LNCAP (cell line): ENCODE data around the gene PYGB.

ENCODE experiments used
- TF ChIP-seq, protein P1 (sequence below): fragments of 450-650 bp; IDR thresholded peaks from 2 replicates; pipeline ENCODE4 v1.5.1; 2017; ENCODE audit warnings: mild to moderate bottlenecking

PYGB gene

DNA sequence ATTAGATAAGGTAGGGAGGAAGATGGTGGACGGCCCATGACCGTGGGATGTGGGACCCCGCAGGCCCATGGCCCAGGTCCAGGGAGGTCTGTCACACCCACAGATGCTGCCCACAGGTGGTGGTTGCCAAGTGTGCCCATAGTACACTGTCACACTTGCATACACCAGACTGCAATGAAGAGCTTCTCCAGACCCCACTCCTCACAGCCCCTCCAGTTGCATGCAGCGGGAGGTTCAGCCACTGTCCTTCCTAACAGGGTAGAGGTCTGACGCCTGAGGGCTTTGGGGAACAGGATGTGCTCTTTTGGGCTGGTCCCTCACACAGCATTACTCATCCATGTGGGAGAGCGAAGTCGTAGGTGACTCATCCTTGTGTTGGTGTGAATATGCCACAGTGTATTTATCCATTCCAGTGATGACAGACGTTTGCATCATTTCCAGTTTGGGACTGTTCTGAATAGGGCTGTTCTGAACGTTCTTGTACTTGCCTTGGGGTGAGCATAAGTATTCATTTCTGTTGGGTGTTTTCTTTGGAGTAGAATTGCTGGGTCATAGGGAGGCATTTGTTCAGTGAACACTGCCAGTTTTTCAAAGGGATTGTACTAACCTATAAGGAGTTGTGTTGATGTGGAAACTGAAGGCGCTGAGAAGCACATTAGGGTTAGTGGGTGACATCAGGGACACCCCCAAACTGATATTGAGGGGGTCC, 10.1 kb upstream of the PYGB start:
- TF ChIP-seq, protein P1, sequence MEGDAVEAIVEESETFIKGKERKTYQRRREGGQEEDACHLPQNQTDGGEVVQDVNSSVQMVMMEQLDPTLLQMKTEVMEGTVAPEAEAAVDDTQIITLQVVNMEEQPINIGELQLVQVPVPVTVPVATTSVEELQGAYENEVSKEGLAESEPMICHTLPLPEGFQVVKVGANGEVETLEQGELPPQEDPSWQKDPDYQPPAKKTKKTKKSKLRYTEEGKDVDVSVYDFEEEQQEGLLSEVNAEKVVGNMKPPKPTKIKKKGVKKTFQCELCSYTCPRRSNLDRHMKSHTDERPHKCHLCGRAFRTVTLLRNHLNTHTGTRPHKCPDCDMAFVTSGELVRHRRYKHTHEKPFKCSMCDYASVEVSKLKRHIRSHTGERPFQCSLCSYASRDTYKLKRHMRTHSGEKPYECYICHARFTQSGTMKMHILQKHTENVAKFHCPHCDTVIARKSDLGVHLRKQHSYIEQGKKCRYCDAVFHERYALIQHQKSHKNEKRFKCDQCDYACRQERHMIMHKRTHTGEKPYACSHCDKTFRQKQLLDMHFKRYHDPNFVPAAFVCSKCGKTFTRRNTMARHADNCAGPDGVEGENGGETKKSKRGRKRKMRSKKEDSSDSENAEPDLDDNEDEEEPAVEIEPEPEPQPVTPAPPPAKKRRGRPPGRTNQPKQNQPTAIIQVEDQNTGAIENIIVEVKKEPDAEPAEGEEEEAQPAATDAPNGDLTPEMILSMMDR = no peak

DNA sequence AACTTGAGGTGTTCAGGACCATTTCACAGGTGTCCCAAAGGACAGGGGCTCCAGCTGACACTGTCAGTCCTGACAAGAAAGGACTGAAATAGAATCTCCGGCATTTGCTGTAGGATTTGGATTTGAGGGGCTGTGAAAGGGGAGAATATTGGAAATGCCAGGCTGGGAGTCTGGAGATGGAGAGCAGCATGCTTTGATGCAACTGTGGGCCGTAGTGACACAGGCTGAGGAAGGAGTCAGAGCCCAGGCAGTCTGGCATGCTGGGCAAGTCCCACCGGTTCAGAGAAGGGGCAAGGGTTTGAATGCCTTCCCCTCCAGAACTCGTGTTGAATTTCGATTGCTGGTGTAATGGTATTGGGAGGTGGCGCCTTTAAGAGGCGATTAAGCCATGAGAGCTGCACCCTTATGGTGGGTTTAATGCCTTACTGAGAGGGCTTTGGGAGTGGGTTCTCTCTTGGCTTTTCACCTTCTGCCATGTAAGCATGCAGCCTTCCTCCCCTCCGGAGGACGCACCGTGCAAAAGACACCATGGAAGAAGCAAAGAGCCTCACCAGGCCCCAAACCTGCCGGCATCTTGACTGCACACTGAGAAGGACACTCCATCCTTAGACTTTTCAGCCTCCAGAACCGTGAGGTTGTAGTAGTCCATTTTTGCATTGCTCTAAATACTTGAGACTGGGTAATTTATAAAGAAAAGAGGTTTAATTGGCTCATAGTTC, 9.4 kb upstream of the PYGB start:
- TF ChIP-seq, protein P1 = no peak

DNA sequence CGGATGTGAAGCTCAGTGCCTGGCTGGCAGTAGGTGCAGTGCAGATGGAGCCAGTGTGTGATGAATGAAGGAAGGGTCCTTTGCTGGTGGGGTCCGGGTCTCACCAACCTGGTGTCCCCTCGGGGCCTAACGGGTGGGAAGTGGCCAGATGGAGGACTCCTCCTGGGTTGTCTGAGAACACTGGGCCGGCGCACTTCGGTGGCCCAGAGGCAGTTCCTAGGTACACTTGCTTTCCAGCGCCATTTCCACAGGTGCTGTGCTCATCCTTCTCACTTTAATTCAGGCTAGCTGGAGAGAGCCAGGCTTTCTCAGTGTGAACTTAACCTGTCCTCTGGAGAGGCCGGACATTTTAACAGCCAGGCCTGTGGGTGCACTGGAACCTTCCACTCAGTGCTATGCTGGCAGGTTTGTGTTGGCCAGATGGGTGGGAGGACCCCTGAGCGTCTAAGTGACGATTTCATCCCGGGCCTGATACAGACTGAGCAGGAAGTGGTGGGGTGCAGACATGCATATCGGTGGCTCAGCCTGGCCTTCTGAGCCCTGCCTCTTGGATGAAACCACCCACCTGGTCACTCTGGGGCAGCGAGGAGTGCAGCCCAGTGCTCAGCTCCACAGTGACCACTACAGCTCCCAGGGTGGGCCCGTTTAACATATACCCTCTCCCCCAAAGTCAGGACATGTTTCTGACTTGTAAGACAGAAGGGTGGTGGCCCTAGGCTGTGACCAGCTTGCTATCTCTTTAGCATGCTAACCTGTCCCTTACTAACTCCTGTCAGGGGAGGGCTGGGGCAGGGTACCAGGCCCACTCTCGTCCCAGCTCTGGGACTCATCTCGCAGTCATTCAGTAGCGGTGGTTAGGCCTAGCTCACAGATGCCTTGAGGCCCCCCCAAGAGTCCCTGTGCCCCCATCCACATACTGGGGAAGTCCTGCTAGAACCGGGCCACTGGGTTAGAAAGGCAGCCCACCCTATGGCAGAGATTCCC, 8.2 kb upstream of the PYGB start:
- TF ChIP-seq, protein P1 = no peak

DNA sequence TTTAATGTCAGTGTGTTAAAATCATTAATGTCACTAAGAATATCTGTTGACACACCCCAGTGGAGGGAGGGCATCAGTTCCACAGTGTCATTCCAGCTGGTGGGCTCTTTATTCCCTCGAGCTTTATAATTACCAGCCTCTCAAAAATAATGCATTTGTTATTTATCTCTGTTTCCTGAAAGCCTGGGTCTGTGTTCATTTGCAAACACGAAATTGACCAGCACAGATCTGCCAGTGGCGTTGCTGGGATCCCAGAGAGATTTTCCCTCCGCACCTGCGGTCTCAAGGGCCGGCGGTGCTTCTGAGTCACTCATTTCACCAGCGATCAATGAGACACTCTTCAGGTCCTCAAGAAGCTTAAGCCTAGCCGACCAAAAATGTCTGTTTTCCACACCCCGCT, 5.7 kb upstream of the PYGB start:
- TF ChIP-seq, protein P1 = no peak

DNA sequence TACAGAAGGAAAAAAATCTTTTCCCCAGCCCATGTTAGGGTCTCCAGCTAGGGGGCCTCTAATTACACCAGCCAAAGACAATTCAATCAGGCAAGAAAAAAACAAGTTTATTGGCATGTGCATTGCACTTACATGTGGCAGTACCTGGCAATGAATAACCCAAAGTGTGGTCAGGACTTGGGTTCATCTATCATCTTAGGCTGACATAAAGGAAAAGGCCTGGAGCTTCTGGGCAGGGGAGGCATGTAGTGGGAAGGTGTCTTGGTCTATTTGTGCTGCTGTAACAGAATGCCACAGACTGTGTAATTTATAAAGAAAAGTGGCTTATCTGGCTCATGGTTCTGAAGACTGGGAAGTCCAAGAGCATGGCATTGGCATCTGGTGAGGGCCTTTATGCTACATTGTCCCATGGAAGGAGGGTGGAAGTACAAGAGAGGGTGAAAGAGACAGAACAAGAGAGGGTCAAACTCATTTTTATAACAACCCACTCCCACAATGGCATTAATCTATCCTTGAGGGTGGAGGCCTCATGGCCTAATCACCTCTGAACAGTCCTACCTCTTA, 4.4 kb upstream of the PYGB start:
- TF ChIP-seq, protein P1 = no peak

DNA sequence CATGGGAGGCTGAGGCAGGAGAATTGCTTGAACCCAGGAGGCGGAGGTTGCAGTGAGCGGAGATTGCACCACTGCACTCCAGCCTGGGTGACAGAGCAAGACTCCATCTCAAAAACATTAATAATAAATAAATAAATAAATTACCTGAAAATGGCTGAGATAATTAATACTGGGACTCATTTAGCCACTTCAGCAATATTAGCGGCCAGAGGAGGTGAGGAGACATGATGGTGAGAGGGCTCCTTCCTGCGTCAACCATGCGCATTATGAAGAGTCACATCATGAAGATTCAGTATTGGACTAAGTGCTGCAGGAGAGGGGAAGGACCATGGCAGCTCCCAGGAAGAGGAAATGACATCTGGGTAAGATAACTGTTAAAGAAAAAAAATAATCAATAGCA, 2.9 kb upstream of the PYGB start:
- TF ChIP-seq, protein P1 = no peak

DNA sequence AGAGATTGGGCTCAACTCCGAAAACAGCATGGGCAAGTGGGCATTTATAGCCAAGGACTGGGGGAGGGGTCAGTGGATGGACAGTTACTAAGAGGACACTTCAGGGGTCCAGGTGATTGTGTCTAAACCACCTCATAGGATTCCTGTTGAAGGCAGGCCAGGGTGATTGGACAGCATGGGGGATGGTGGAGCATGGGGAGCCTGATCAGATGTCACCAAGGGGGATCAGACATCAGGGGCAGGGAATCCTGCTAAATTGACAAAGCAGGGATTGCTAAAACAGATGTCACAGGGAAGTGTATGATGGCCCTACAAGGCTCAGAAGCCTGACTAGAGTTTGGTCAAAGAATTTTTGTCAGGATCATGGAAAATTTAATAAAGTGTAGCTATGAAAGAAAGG, 2.4 kb upstream of the PYGB start:
- TF ChIP-seq, protein P1 = no peak
